PC-9 (cell line): ENCODE measurements around the gene LZIC. TPM values are rescaled to one million over a fixed set of nuclear protein-coding genes. Genes with fewer than 3 reads are reported as not detected.
A peak's percentile ranks its signal among the peaks of the same experiment; 100 is the strongest.

Experiments
- BruUV-seq: library from RNA; stranded (reverse); fragments of 400-500 nt; replicated peaks from 2 replicates; lab custom pipeline; 2021; lab: Mats Ljungman, UMichigan
- CTCF ChIA-PET: fragments of 300-600 bp; sonication (Branson Sonifier 250); formaldehyde crosslinking; loops from one replicate; lab custom pipeline; 2022; ENCODE audit warnings: antibody characterized with exemption; lab: Charles Lee
- POLR2A ChIA-PET: fragments of 300-600 bp; sonication (Branson Sonifier 250); formaldehyde crosslinking; loops from one replicate; lab custom pipeline; 2022; ENCODE audit warnings: antibody characterized with exemption; ENCODE audit not compliant: unreplicated experiment; lab: Charles Lee
- DNase-seq, 2 experiments: peaks; one replicate each; pipeline versions ENCODE4 v3.0.0 to v3.0.0-alpha.2; 2015 to 2022; ENCODE audit warnings: mixed read lengths in 1 of 2
- H2AFZ ChIP-seq: fragments of 200-600 bp; sonication (generic); 2 replicates; pipeline ENCODE4 v1.8.1; 2017; ENCODE audit warnings: antibody characterized with exemption
- H3F3A ChIP-seq: fragments of 200-600 bp; sonication (generic); 2 replicates; pipeline ENCODE4 v1.8.1; 2017; ENCODE audit warnings: antibody characterized with exemption, mild to moderate bottlenecking, low read depth; ENCODE audit not compliant: insufficient read depth
- H3K27ac ChIP-seq: fragments of 200-600 bp; sonication (generic); 2 replicates; pipeline ENCODE4 v1.6.1; 2016; ENCODE audit warnings: mixed run types
- H3K27me3 ChIP-seq: fragments of 200-600 bp; sonication (generic); 2 replicates; pipeline ENCODE4 v1.6.1; 2016; ENCODE audit warnings: low read depth, mixed run types; ENCODE audit not compliant: insufficient read depth
- H3K36me3 ChIP-seq: fragments of 200-600 bp; sonication (generic); 2 replicates; pipeline ENCODE4 v1.6.1; 2016; ENCODE audit warnings: low read depth, mixed run types
- H3K4me1 ChIP-seq: fragments of 200-600 bp; sonication (generic); replicated peaks from 2 replicates; pipeline ENCODE4 v1.6.1; 2016; ENCODE audit warnings: mixed run types; ENCODE audit not compliant: insufficient read depth
- H3K4me2 ChIP-seq: fragments of 200-600 bp; sonication (generic); 2 replicates; pipeline ENCODE4 v1.6.1; 2017; ENCODE audit warnings: mixed run types
- H3K4me3 ChIP-seq: fragments of 200-600 bp; sonication (generic); 2 replicates; pipeline ENCODE4 v1.6.1; 2016; ENCODE audit warnings: mixed run types
- H3K79me2 ChIP-seq: fragments of 200-600 bp; sonication (generic); 2 replicates; pipeline ENCODE4 v1.6.1; 2017; ENCODE audit warnings: low read depth, mixed run types
- H3K9me2 ChIP-seq: fragments of 200-600 bp; sonication (generic); 2 replicates; pipeline ENCODE4 v1.8.1; 2017; ENCODE audit warnings: mild to moderate bottlenecking; ENCODE audit not compliant: insufficient read depth
- H3K9me3 ChIP-seq: fragments of 200-600 bp; sonication (generic); 2 replicates; pipeline ENCODE4 v1.8.1; 2016; ENCODE audit warnings: low read depth; ENCODE audit not compliant: insufficient read depth
- H4K20me1 ChIP-seq: fragments of 200-600 bp; sonication (generic); 2 replicates; pipeline ENCODE4 v1.8.1; 2017; ENCODE audit not compliant: insufficient read depth
- CTCF ChIP-seq: fragments of 200-600 bp; sonication (generic); conservative IDR thresholded peaks from 2 replicates; pipeline ENCODE4 v1.6.1; 2017; ENCODE audit warnings: mixed run types, antibody characterized with exemption, mild to moderate bottlenecking, moderate library complexity
- EZH2 ChIP-seq: fragments of 200-600 bp; sonication (generic); IDR thresholded peaks from 2 replicates; pipeline ENCODE4 v1.8.0; 2017; ENCODE audit warnings: antibody characterized with exemption, low read depth
- intact Hi-C: fragments of 100-400 bp; cut with micrococcal nuclease; formaldehyde crosslinking; loops from one replicate; pipeline ENCODE4 v1.10.0; 2022; ENCODE audit not compliant: unreplicated experiment
- total RNA-seq: library from RNA; stranded (reverse); gene quantifications from 2 replicates; pipeline ENCODE4 v1.2.3, GENCODE V29; 2021

The LZIC gene
- total RNA-seq, 1 experiment from 2014 or later: 27.4 TPM

- H3K4me1 ChIP-seq: peaks cover 79% of the 10 kb centered on the region
- H3K4me2 ChIP-seq: peak overlapping the region; percentile 85
- intact Hi-C loops: loop anchor here (5.0 kb wide), 1 partner anchor 138 kb away; the partner anchor contains the start of gene UBE4B
These were observed 49.1 kb downstream of the LZIC start for GRCh38 chr1:9894115-9894514.

GRCh38 chr1:9892563-9893528 is 50.3 kb downstream of the LZIC start:
- Histone ChIP-seq H3K36me3 (no peaks in the 10 kb centered on the region), H3K4me2 (peak overlapping the region; percentile 85), H3K9me3 (no peaks in the 10 kb centered on the region), H3K27ac (peak overlapping the region; percentile 100), H3K9me2 (no peaks in the 10 kb centered on the region), H2AFZ (peak overlapping the region; percentile 64), H3K4me1 (peaks cover 69% of the 10 kb centered on the region), H3K79me2 (peaks cover 14% of the 10 kb centered on the region; the same call in 1 of the 2 replicates), H3F3A (peaks cover 58% of the 10 kb centered on the region), H3K27me3 (no peaks in the 10 kb centered on the region), H3K4me3 (peak overlapping the region; percentile 49; the same call in 1 of the 2 replicates), H4K20me1 (no peaks in the 10 kb centered on the region)
- DNase-seq: peak; percentile 78 to 93
- POLR2A ChIA-PET: interaction anchor here (0.6 to 0.8 kb wide), 4 partner anchors 11 to 319 kb away, joined by 3 to 12 read pairs (median 4); no protein-coding TSS in a partner anchor
- intact Hi-C loops: loop anchor here (1.0 to 5.0 kb wide), 3 partner anchors 15 to 139 kb away; partner anchors contain the start of gene UBE4B
- CTCF ChIA-PET: interaction anchor here (0.6 to 1.0 kb wide), 7 partner anchors 9 to 818 kb away, joined by 3 to 12 read pairs (median 3); no protein-coding TSS in a partner anchor
- no peak for TF ChIP-seq CTCF
- no peak for TF ChIP-seq EZH2
- BruUV-seq: TSS peak; percentile 71

More at GRCh38 chr1:9894115-9894514, 49.1 kb downstream of the LZIC start:
- H3K4me3 ChIP-seq: peak overlapping the region; percentile 49; the same call in 1 of the 2 replicates
- H4K20me1 ChIP-seq: no peaks in the 10 kb centered on the region
- no peaks in the 10 kb centered on the region for H3K36me3 ChIP-seq
- no peaks in the 10 kb centered on the region for H3K9me3 ChIP-seq
- peak overlapping the region; percentile 100 for H3K27ac ChIP-seq
- peak in 1 of 2 experiments; percentile 74 for DNase-seq
- TF ChIP-seq CTCF (no peak), EZH2 (no peak)
- H3K79me2 ChIP-seq: peaks cover 12% of the 10 kb centered on the region
- no peak overlapping the region for H2AFZ ChIP-seq
- ChIA-PET CTCF (interaction anchor here (0.7 to 1.0 kb wide), 2 partner anchors 10 to 139 kb away, joined by 3 to 6 read pairs; partner anchors contain the start of gene UBE4B), POLR2A (interaction anchor here (0.7 kb wide), 1 partner anchor 463 kb away, joined by 5 read pairs; no protein-coding TSS in a partner anchor)
- H3F3A ChIP-seq: peaks cover 64% of the 10 kb centered on the region
- no peaks in the 10 kb centered on the region for H3K9me2 ChIP-seq
- no TSS peak for BruUV-seq
- H3K27me3 ChIP-seq: no peaks in the 10 kb centered on the region

GRCh38 chr1:9891207-9891606 is 52.0 kb downstream of the LZIC start:
- intact Hi-C loops: loop anchor here (5.0 kb wide), 1 partner anchor 141 kb away; the partner anchor contains the start of gene UBE4B
- H3K4me3 ChIP-seq: no peak overlapping the region
- CTCF ChIA-PET: interaction anchor here (0.6 kb wide), 1 partner anchor 139 kb away, joined by 3 read pairs; no protein-coding TSS in a partner anchor

More at GRCh38 chr1:9891207-9891606, 52.0 kb downstream of the LZIC start:
- peaks cover 14% of the 10 kb centered on the region; the same call in 1 of the 2 replicates for H3K79me2 ChIP-seq
- peak overlapping the region; percentile 100 for H3K27ac ChIP-seq
- H3K4me1 ChIP-seq: peaks cover 65% of the 10 kb centered on the region
- H3K27me3 ChIP-seq: no peaks in the 10 kb centered on the region
- TF ChIP-seq EZH2 (no peak), CTCF (no peak)
- no peak overlapping the region for H2AFZ ChIP-seq
- no peaks in the 10 kb centered on the region for H3K36me3 ChIP-seq
- no peaks in the 10 kb centered on the region for H4K20me1 ChIP-seq
- peaks cover 58% of the 10 kb centered on the region for H3F3A ChIP-seq
- peak overlapping the region; percentile 61 for H3K4me2 ChIP-seq
- DNase-seq: no peak
- H3K9me3 ChIP-seq: no peaks in the 10 kb centered on the region
- no TSS peak for BruUV-seq
- H3K9me2 ChIP-seq: no peaks in the 10 kb centered on the region
- POLR2A ChIA-PET: no interaction called here
